HUES64 (cell line): ENCODE data around the gene RPL22.

Experiments
- H3K27ac ChIP-seq: 2 replicates; pipeline ENCODE4 v1.7.0; 2013; ENCODE audit warnings: low read depth, low read length, inconsistent platforms
- H3K27me3 ChIP-seq: 2 replicates; pipeline ENCODE4 v1.6.1; 2013; ENCODE audit warnings: mild to moderate bottlenecking, low read length; ENCODE audit not compliant: insufficient read depth
- H3K36me3 ChIP-seq: 2 replicates; pipeline ENCODE4 v1.6.1; 2013; ENCODE audit warnings: mild to moderate bottlenecking, low read length; ENCODE audit not compliant: insufficient read depth
- H3K4me1 ChIP-seq: 2 replicates; pipeline ENCODE4 v1.6.1; 2013; ENCODE audit warnings: mild to moderate bottlenecking, low read length, moderate library complexity; ENCODE audit not compliant: insufficient read depth
- H3K4me3 ChIP-seq: 2 replicates; pipeline ENCODE4 v1.5.1; 2013; ENCODE audit warnings: mild to moderate bottlenecking, low read length, moderate library complexity
- H3K9ac ChIP-seq: 2 replicates; pipeline ENCODE4 v1.6.1; 2013; ENCODE audit warnings: mild to moderate bottlenecking, low read depth, low read length
- H3K9me3 ChIP-seq: 2 replicates; pipeline ENCODE4 v1.6.1; 2013; ENCODE audit warnings: low read depth, low read length; ENCODE audit not compliant: insufficient read depth
- WGBS: fragments of 150-250, 120-280 bp; methylation state at CpG from one replicate; pipeline ENCODE4 v1.1.7; 2013; ENCODE audit warnings: missing lambda C conversion rate; 5-methylcytosine and 5-hydroxymethylcytosine counted together

RPL22 gene

GRCh38 chr1:6243053-6243834 is 43.8 kb upstream of the RPL22 start:
- Histone ChIP-seq H3K9ac (no peak overlapping the region), H3K36me3 (no peaks in the 10 kb centered on the region), H3K4me3 (peak overlapping the region; percentile 70; the same call in 1 of the 2 replicates), H3K27me3 (peaks cover 57% of the 10 kb centered on the region), H3K4me1 (peaks cover 37% of the 10 kb centered on the region), H3K9me3 (no peaks in the 10 kb centered on the region), H3K27ac (no peak overlapping the region; the same call in 1 of the 2 replicates)
- WGBS: 36% methylated on average over 20 of the region's 20 CpGs

GRCh38 chr1:6241887-6242740 is 42.7 kb upstream of the RPL22 start:
- peak overlapping the region; percentile 34 for H3K4me3 ChIP-seq
- H3K36me3 ChIP-seq: no peaks in the 10 kb centered on the region
- WGBS: under 1% methylated on average over 99 of the region's 99 CpGs
- H3K4me1 ChIP-seq: peaks cover 37% of the 10 kb centered on the region
- peak overlapping the region; percentile 91; the same call in 1 of the 2 replicates for H3K27ac ChIP-seq
- H3K9me3 ChIP-seq: no peaks in the 10 kb centered on the region
- H3K9ac ChIP-seq: no peak overlapping the region
- peaks cover 46% of the 10 kb centered on the region for H3K27me3 ChIP-seq

- no peaks in the 10 kb centered on the region for H3K9me3 ChIP-seq
- H3K36me3 ChIP-seq: no peaks in the 10 kb centered on the region
- 18% methylated on average over 33 of the region's 33 CpGs for WGBS
- H3K27ac ChIP-seq: peak overlapping the region; percentile 91; the same call in 1 of the 2 replicates
- peaks cover 34% of the 10 kb centered on the region for H3K4me1 ChIP-seq
- peak overlapping the region; percentile 52 for H3K9ac ChIP-seq
- peak overlapping the region; percentile 35 for H3K4me3 ChIP-seq
- peaks cover 39% of the 10 kb centered on the region for H3K27me3 ChIP-seq
Measured at GRCh38 chr1:6241107-6241886, 41.9 kb upstream of the RPL22 start.

- Histone ChIP-seq H3K4me3 (no peak overlapping the region; the same call in 1 of the 2 replicates), H3K36me3 (no peaks in the 10 kb centered on the region), H3K27me3 (peaks cover 33% of the 10 kb centered on the region), H3K9ac (peak overlapping the region; percentile 75), H3K27ac (peak overlapping the region; percentile 91; the same call in 1 of the 2 replicates), H3K4me1 (peaks cover 34% of the 10 kb centered on the region), H3K9me3 (no peaks in the 10 kb centered on the region)
- WGBS: 25% methylated on average over 17 of the region's 17 CpGs
Measured at GRCh38 chr1:6239950-6240768, 40.8 kb upstream of the RPL22 start.

GRCh38 chr1:6239213-6239752 is 39.9 kb upstream of the RPL22 start:
- 2% methylated on average over 7 of the region's 7 CpGs for WGBS
- Histone ChIP-seq H3K9me3 (no peaks in the 10 kb centered on the region), H3K4me1 (peaks cover 43% of the 10 kb centered on the region), H3K36me3 (peaks cover under 1% of the 10 kb centered on the region; the same call in 1 of the 2 replicates), H3K4me3 (peak overlapping the region; percentile 38), H3K27ac (peak overlapping the region; percentile 91), H3K9ac (peak overlapping the region; percentile 75), H3K27me3 (peaks cover 28% of the 10 kb centered on the region)

GRCh38 chr1:6237093-6237492 is 37.7 kb upstream of the RPL22 start:
- 97% methylated on average over 4 of the region's 4 CpGs for WGBS
- H3K27ac ChIP-seq: no peak overlapping the region
- no peaks in the 10 kb centered on the region for H3K9me3 ChIP-seq
- peaks cover 11% of the 10 kb centered on the region for H3K27me3 ChIP-seq
- peaks cover 36% of the 10 kb centered on the region for H3K4me1 ChIP-seq
- no peak overlapping the region for H3K9ac ChIP-seq
- no peak overlapping the region for H3K4me3 ChIP-seq
- peaks cover 20% of the 10 kb centered on the region for H3K36me3 ChIP-seq

GRCh38 chr1:6235296-6235677 is 35.9 kb upstream of the RPL22 start:
- peak overlapping the region; percentile 96 for H3K4me3 ChIP-seq
- peaks cover 37% of the 10 kb centered on the region for H3K36me3 ChIP-seq
- H3K27ac ChIP-seq: peak overlapping the region; percentile 60
- H3K4me1 ChIP-seq: peaks cover 23% of the 10 kb centered on the region
- no peaks in the 10 kb centered on the region for H3K9me3 ChIP-seq
- WGBS: under 1% methylated on average over 29 of the region's 30 CpGs
- H3K27me3 ChIP-seq: no peaks in the 10 kb centered on the region
- peak overlapping the region; percentile 96 for H3K9ac ChIP-seq

- no peaks in the 10 kb centered on the region for H3K9me3 ChIP-seq
- 43% methylated on average over 20 of the region's 20 CpGs for WGBS
- H3K36me3 ChIP-seq: peaks cover 43% of the 10 kb centered on the region
- peak overlapping the region; percentile 96 for H3K9ac ChIP-seq
- peaks cover 17% of the 10 kb centered on the region for H3K4me1 ChIP-seq
- H3K4me3 ChIP-seq: peak overlapping the region; percentile 96
- H3K27ac ChIP-seq: peak overlapping the region; percentile 60; the same call in 1 of the 2 replicates
- H3K27me3 ChIP-seq: no peaks in the 10 kb centered on the region
Measured at GRCh38 chr1:6234502-6235295, 35.3 kb upstream of the RPL22 start.

- WGBS: 81% methylated on average over 1 of the region's 1 CpG
- H3K4me1 ChIP-seq: peaks cover 11% of the 10 kb centered on the region
- no peaks in the 10 kb centered on the region for H3K27me3 ChIP-seq
- H3K9me3 ChIP-seq: no peaks in the 10 kb centered on the region
- no peak overlapping the region for H3K4me3 ChIP-seq
- peaks cover 55% of the 10 kb centered on the region for H3K36me3 ChIP-seq
- no peak overlapping the region for H3K9ac ChIP-seq
- H3K27ac ChIP-seq: no peak overlapping the region
Measured at GRCh38 chr1:6233376-6233775, 34.0 kb upstream of the RPL22 start.
